SK-N-MC (cell line): ENCODE measurements around the gene CCHCR1.

Experiments used
- EZH2 ChIP-seq: fragments of 200-600 bp; sonication (generic); IDR thresholded peaks from one replicate; pipeline ENCODE4 v1.6.1; 2017; ENCODE audit warnings: antibody characterized with exemption
- POLR2AphosphoS5 ChIP-seq: IDR thresholded peaks from 2 replicates; pipeline ENCODE4 v1.6.1; 2012; ENCODE audit warnings: mild to moderate bottlenecking, low read depth, low read length, borderline replicate concordance

DNA sequence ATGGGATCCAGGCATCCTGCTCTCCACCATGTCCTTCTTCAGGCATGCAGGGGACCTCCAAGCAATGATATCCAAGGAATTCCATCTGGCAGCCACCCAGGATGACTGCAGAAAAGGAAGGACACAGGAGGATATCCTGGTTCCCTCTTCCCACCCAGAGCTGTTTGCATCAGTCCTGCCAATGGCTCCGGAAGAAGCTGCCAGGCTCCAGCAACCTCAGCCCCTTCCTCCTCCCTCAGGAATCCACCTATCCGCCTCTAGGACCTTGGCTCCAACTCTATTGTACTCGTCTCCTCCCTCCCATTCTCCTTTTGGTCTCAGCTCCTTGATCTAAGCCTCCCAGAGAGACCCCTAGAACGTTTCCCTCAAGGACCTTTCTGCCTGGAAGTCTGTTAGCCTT lies 18.0 kb downstream of the CCHCR1 start:
- TF ChIP-seq EZH2, result no peak
- no peak for TF ChIP-seq POLR2AphosphoS5
